LNCaP clone FGC (cell line): ENCODE measurements around the gene SGF29.

Experiments used
- DNase-seq: peaks from one replicate; pipeline ENCODE4 v3.0.0-alpha.2; 2011; ENCODE audit warnings: low read depth
- H3K4me3 ChIP-seq: 2 replicates; pipeline ENCODE4 v1.5.1; 2011; ENCODE audit warnings: mild to moderate bottlenecking, low read depth, low read length, control low read depth
- TF ChIP-seq, protein P1 (sequence below): IDR thresholded peaks from 2 replicates; pipeline ENCODE4 v1.5.1; 2012; ENCODE audit warnings: mild to moderate bottlenecking; ENCODE audit not compliant: control insufficient read depth, insufficient read depth; ENCODE audit errors: extremely low read depth

Gene SGF29

GRCh38 chr16:28527985-28528384 is 25.7 kb upstream of the SGF29 start:
- TF ChIP-seq, protein P1, sequence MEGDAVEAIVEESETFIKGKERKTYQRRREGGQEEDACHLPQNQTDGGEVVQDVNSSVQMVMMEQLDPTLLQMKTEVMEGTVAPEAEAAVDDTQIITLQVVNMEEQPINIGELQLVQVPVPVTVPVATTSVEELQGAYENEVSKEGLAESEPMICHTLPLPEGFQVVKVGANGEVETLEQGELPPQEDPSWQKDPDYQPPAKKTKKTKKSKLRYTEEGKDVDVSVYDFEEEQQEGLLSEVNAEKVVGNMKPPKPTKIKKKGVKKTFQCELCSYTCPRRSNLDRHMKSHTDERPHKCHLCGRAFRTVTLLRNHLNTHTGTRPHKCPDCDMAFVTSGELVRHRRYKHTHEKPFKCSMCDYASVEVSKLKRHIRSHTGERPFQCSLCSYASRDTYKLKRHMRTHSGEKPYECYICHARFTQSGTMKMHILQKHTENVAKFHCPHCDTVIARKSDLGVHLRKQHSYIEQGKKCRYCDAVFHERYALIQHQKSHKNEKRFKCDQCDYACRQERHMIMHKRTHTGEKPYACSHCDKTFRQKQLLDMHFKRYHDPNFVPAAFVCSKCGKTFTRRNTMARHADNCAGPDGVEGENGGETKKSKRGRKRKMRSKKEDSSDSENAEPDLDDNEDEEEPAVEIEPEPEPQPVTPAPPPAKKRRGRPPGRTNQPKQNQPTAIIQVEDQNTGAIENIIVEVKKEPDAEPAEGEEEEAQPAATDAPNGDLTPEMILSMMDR, result no peak
- no peak overlapping the region for H3K4me3 ChIP-seq
- no peak for DNase-seq

DNA sequence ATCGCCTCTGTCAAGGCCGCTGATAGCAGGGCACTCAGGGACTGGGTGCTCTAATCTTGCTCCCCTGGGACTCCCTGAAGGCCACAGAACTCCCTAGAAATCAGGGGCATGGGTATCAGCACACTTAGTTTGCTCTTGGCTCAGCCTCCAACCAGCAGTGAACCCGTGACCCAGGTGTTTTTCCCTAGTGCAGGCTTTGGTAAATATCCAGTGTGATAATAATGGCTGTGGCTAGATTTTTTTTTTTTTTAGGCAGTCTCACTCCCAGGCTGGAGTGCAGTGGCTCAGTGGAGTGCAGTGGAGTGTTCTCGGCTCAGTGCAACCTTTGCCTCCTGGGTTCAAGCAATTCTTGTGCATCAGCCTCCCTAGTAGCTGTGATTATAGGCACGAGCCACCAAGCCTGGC is 25.3 kb upstream of the SGF29 start:
- TF ChIP-seq, protein P1, result no peak
- no peak for DNase-seq
- no peak overlapping the region for H3K4me3 ChIP-seq

GRCh38 chr16:28529124-28529523 is 24.6 kb upstream of the SGF29 start:
- no peak overlapping the region for H3K4me3 ChIP-seq
- no peak for DNase-seq
- TF ChIP-seq, protein P1, result no peak

GRCh38 chr16:28531777-28532744 is 21.7 kb upstream of the SGF29 start:
- TF ChIP-seq, protein P1, result no peak
- no peak overlapping the region for H3K4me3 ChIP-seq
- DNase-seq, result peak; percentile 51

DNA sequence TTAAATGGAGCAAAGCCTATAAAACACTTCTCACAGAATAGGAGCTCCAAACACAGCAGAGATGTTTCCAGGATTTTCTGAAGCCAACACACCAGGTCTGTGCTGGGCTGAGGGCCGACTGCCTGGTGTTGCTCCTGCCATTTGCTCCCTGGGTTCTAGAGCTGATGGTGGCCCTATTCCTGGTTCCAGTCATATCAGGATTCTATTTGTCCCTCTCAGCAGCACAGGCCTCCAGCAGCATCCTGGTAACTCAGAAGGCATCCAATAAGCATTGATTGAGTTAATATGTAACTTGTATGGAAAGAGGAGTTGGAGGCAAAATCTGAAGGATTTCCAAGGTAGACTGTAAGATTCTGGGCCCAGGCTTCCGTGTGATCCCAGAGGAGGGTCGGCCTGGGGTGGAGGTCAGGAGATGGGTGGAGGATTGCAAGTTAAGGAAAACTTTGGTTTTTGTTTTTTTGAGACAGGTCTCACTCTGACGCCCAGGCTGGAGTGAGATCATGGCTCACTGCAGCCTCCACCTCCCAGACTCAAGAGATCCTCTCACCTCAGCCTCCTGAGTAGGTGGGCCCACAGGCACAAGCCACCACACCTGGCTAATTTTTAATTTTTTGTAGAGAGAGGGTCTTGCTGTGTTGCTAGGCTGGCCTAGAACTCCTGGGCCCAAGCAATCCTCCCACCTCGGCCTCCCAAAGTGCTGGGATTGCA is 20.6 kb upstream of the SGF29 start:
- TF ChIP-seq, protein P1, result no peak
- no peak for DNase-seq
- no peak overlapping the region for H3K4me3 ChIP-seq

DNA sequence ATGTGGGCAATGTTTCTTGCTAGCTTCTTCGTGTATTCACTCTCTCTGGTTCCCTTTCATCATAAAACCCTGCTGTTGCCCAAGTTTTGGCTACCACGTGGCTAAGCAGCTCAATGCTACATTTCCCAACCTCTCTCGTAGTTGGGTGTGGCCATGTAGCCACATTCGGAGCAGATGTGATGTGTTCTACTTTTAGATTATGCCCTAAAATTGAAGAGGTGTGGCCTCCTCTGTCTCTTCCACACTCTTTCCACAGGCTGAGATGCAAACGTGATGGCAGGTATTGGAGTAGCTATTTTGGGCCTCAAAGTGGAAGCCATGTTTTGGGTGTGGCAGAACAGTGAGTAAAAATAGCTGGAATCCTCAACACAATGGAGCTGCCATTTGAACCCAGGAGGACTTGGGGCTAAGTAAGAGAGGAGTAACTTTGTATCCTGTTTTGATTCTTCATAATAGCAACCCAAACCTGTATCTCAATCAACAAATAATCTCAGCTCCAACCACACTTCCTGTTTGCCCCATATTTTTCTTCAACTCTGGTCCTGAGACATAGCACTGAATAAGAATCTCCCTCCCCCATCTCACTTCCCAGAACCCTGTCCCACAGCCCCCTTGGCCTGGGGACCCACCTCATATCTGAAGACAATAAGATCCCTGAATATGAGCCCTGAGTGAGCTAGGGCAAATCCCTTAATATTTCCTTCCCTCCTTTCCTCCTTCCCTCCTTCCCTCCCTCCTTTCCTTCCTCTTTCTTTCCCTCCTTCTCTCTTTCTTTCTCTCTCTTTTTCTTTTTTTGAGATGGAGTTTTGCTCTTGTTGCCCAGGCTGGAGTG is 19.0 kb upstream of the SGF29 start:
- H3K4me3 ChIP-seq, result no peak overlapping the region
- no peak for DNase-seq
- TF ChIP-seq, protein P1, result no peak
